ENCODE results near the gene INPP4B. TPM values are rescaled to one million over a fixed set of nuclear protein-coding genes. Genes with fewer than 3 reads are reported as not detected.
A peak's percentile ranks its signal among the peaks of the same experiment; 100 is the strongest.

INPP4B gene
- total and polyA plus RNA-seq, 2 experiments from 2014 or later = 20.3 to 27.5 TPM

GRCh38 chr4:142752202-142752786 is 93.8 kb downstream of the INPP4B start:
- Histone ChIP-seq H3K27ac (no peak overlapping the region), H3K79me2 (ENCODE audit: insufficient read depth) (no peaks in the 10 kb centered on the region), H3K4me2 (ENCODE audit: unreplicated experiment) (no peak overlapping the region), H3K9me2 (ENCODE audit: insufficient read depth) (no peaks in the 10 kb centered on the region), H3K9me3 (ENCODE audit: low read depth) (no peaks in the 10 kb centered on the region), H3K4me3 (no peak overlapping the region), H2AFZ (peak overlapping the region; percentile 63), H4K20me1 (ENCODE audit: insufficient read depth) (no peaks in the 10 kb centered on the region), H3K4me1 (ENCODE audit: insufficient read depth) (no peaks in the 10 kb centered on the region), H3K9ac (no peak overlapping the region), H3K36me3 (ENCODE audit: low read depth) (no peaks in the 10 kb centered on the region), H3K27me3 (replicated peaks; ENCODE audit: insufficient read depth) (no peaks in the 10 kb centered on the region), H3F3A (ENCODE audit: insufficient read depth) (peaks cover 8% of the 10 kb centered on the region; the same call in 1 of the 2 replicates)
- DNase-seq = peak; percentile 16
- TF ChIP-seq EZH2 (IDR thresholded peaks at IDR 0.05; ENCODE audit: insufficient read depth, poor library complexity, severe bottlenecking) (no peak), EZH2phosphoT487 (IDR thresholded peaks at IDR 0.05; ENCODE audit: insufficient read depth, low read depth) (no peak)
- WGBS, 2 experiments (ENCODE audit: low coverage in 1 of 2, low lambda C conversion rate in 2 of 2, missing lambda C conversion rate in 2 of 2) = 37% methylated on average over 6 of the region's 6 CpGs
- in situ Hi-C loops (cut with MboI) = no loop called here

DNA sequence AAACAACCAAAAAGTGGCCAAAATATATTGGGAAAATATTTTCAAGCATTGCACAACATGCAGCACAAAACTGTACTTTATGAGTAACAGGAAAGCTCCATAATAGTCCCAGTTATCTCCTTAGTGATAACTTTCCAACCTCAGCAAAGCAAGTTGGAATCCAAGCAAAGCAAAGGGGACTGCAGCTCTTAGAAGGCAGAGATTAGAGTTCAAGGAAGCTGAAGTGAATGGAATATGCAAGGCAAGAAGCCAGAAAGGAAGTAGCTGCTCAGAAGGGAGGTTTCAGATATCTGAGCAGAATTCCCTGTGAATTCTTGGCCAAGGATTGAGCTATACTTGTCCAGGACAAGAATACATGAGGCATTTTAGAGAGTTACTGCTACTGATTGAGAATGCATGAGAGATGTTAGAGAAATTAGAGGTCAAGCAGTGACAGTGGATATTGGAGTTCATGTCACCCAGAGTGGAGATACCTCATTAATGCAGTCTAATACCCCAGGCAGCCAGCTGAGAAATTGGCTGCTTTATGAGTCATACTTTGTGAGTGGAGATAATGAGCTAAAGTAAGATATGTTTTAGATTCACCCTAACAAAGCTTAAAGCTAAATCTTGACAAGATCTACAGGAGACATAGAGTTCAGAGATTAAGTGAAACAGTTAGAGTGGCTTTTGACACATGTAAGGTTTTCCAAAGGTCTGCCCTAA is 102.8 kb downstream of the INPP4B start:
- Histone ChIP-seq H3K36me3 (ENCODE audit: low read depth) (no peaks in the 10 kb centered on the region), H3K27me3 (replicated peaks; ENCODE audit: insufficient read depth) (no peaks in the 10 kb centered on the region), H3K4me1 (ENCODE audit: insufficient read depth) (peaks cover 15% of the 10 kb centered on the region), H3F3A (ENCODE audit: insufficient read depth) (peaks cover 23% of the 10 kb centered on the region), H3K4me2 (ENCODE audit: unreplicated experiment) (no peak overlapping the region), H4K20me1 (ENCODE audit: insufficient read depth) (no peaks in the 10 kb centered on the region), H3K9ac (no peak overlapping the region), H2AFZ (peak overlapping the region; percentile 28; the same call in 1 of the 2 replicates), H3K27ac (peak overlapping the region; percentile 23; the same call in 1 of the 2 replicates), H3K4me3 (no peak overlapping the region), H3K79me2 (ENCODE audit: insufficient read depth) (peaks cover 15% of the 10 kb centered on the region), H3K9me2 (ENCODE audit: insufficient read depth) (no peaks in the 10 kb centered on the region; the same call in 1 of the 2 replicates), H3K9me3 (ENCODE audit: low read depth) (no peaks in the 10 kb centered on the region)
- TF ChIP-seq EZH2phosphoT487 (IDR thresholded peaks at IDR 0.05; ENCODE audit: insufficient read depth, low read depth) (no peak), EZH2 (IDR thresholded peaks at IDR 0.05; ENCODE audit: insufficient read depth, poor library complexity, severe bottlenecking) (no peak)
- DNase-seq = peak; percentile 56
- in situ Hi-C loops (cut with MboI) = no loop called here

GRCh38 chr4:142741995-142742394 is 104.1 kb downstream of the INPP4B start:
- no peaks in the 10 kb centered on the region for H4K20me1 ChIP-seq (ENCODE audit: insufficient read depth)
- H2AFZ ChIP-seq = no peak overlapping the region
- no peaks in the 10 kb centered on the region; the same call in 1 of the 2 replicates for H3K9me2 ChIP-seq (ENCODE audit: insufficient read depth)
- no peaks in the 10 kb centered on the region for H3K9me3 ChIP-seq (ENCODE audit: low read depth)
- no peak overlapping the region for H3K9ac ChIP-seq
- DNase-seq = no peak
- TF ChIP-seq EZH2 (IDR thresholded peaks at IDR 0.05; ENCODE audit: insufficient read depth, poor library complexity, severe bottlenecking) = no peak
- peaks cover 15% of the 10 kb centered on the region for H3K79me2 ChIP-seq (ENCODE audit: insufficient read depth)
- in situ Hi-C loops (cut with MboI) = no loop called here
- no peaks in the 10 kb centered on the region for H3K36me3 ChIP-seq (ENCODE audit: low read depth)
- no peak overlapping the region for H3K4me2 ChIP-seq (ENCODE audit: unreplicated experiment)
- no peaks in the 10 kb centered on the region for H3K27me3 ChIP-seq (replicated peaks; ENCODE audit: insufficient read depth)
- H3K4me3 ChIP-seq = no peak overlapping the region
- 82 to 88% methylated on average over 1 of the region's 1 CpG for WGBS, 2 experiments (ENCODE audit: low coverage in 1 of 2, low lambda C conversion rate in 2 of 2, missing lambda C conversion rate in 2 of 2)
- peaks cover 23% of the 10 kb centered on the region for H3F3A ChIP-seq (ENCODE audit: insufficient read depth)
- peaks cover 15% of the 10 kb centered on the region for H3K4me1 ChIP-seq (ENCODE audit: insufficient read depth)
- H3K27ac ChIP-seq = no peak overlapping the region

DNA sequence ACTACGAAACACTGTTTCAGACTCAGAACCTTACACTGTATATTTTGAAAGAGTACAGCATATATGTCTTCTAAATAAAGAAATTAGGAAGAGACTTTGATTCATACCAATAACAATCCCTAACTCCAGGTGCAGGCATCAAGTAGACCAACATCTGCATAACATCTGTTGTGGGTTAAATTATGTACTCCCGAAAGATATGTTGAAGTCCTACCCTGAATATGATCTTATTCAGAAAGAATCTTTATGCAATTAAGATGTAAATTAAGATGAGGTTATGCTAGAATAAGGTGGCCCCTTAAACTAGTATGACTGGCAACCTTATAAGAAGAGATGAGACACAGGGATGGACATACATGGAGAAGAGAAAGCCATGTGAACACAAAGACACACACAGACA is 117.9 kb downstream of the INPP4B start:
- DNase-seq = no peak
- WGBS, 2 experiments (ENCODE audit: low coverage in 1 of 2, low lambda C conversion rate in 2 of 2, missing lambda C conversion rate in 2 of 2) = 73 to 74% methylated on average over 2 of the region's 2 CpGs
- no peak for TF ChIP-seq EZH2 (IDR thresholded peaks at IDR 0.05; ENCODE audit: insufficient read depth, poor library complexity, severe bottlenecking)
- TF ChIP-seq EZH2phosphoT487 (IDR thresholded peaks at IDR 0.05; ENCODE audit: insufficient read depth, low read depth) = no peak
- no peaks in the 10 kb centered on the region for H3K9me2 ChIP-seq (ENCODE audit: insufficient read depth)
- H3K9ac ChIP-seq = no peak overlapping the region
- no peak overlapping the region for H3K27ac ChIP-seq
- H4K20me1 ChIP-seq (ENCODE audit: insufficient read depth) = no peaks in the 10 kb centered on the region
- 0 out of 2 replicates have a peak, but pooled peaks cover 3% of the 10 kb centered on the region for H3K4me1 ChIP-seq (ENCODE audit: insufficient read depth)
- no peaks in the 10 kb centered on the region for H3F3A ChIP-seq (ENCODE audit: insufficient read depth)
- H3K4me2 ChIP-seq (ENCODE audit: unreplicated experiment) = no peak overlapping the region
- no peak overlapping the region for H2AFZ ChIP-seq
- no peaks in the 10 kb centered on the region for H3K79me2 ChIP-seq (ENCODE audit: insufficient read depth)
- no peaks in the 10 kb centered on the region for H3K9me3 ChIP-seq (ENCODE audit: low read depth)
- H3K4me3 ChIP-seq = no peak overlapping the region
- H3K27me3 ChIP-seq (replicated peaks; ENCODE audit: insufficient read depth) = no peaks in the 10 kb centered on the region
- in situ Hi-C loops (cut with MboI) = no loop called here
- no peaks in the 10 kb centered on the region for H3K36me3 ChIP-seq (ENCODE audit: low read depth)

All from GM23248 (cell line).